CD4-positive, CD25-positive, alpha-beta regulatory T cell (primary cell): ENCODE measurements around the gene RBBP6. TPM values are rescaled to one million over a fixed set of nuclear protein-coding genes. Genes with fewer than 3 reads are reported as not detected.
"Not testable (repeated sequence)": the region's sequence is repeated elsewhere in the genome, so short reads cannot be mapped to it uniquely, and the experiment has no call there.

Source experiments
- ATAC-seq, 2 donors: fragments of 150-1000 bp; cut with Tn5 transposase; one replicate each; pipeline ENCODE4 v1.10.0; 2021; ENCODE audit warnings: low read depth in 2 of 2, moderate number of reproducible peaks in 2 of 2, moderate library complexity in 1 of 2
- DNase-seq, 3 donors: peaks; one replicate each; pipeline versions ENCODE4 v3.0.0 to v3.0.0-alpha.2; 2012 to 2022; ENCODE audit warnings: mixed read lengths in 1 of 3
- H3K27ac ChIP-seq: one replicate; pipeline ENCODE4 v1.7.0; 2013; ENCODE audit warnings: mild to moderate bottlenecking, low read length; ENCODE audit not compliant: insufficient read depth, poor library complexity, severe bottlenecking
- H3K27me3 ChIP-seq: one replicate; pipeline ENCODE4 v1.7.0; 2013; ENCODE audit warnings: low read length; ENCODE audit not compliant: control insufficient read depth, insufficient read depth
- H3K36me3 ChIP-seq: one replicate; pipeline ENCODE4 v1.7.0; 2013; ENCODE audit warnings: mild to moderate bottlenecking, low read length, moderate library complexity; ENCODE audit not compliant: control insufficient read depth, insufficient read depth
- H3K4me1 ChIP-seq: 2 replicates; pipeline ENCODE4 v1.7.0; 2013; ENCODE audit warnings: mild to moderate bottlenecking, low read length; ENCODE audit not compliant: insufficient read depth, control insufficient read depth, poor library complexity, severe bottlenecking
- H3K4me3 ChIP-seq: one replicate; pipeline ENCODE4 v1.7.0; 2013; ENCODE audit warnings: low read depth, mild to moderate bottlenecking, low read length, moderate library complexity
- H3K9me3 ChIP-seq, 2 experiments: 1 replicate in 1 of 2; 2 replicates in 1 of 2; pipeline ENCODE4 v1.7.0; 2013; ENCODE audit warnings: low read length in 2 of 2, mild to moderate bottlenecking in 1 of 2, moderate library complexity in 1 of 2; ENCODE audit not compliant: control insufficient read depth in 2 of 2
- H3K27ac Mint-ChIP-seq, 3 donors: one replicate each; pipeline ENCODE4 v1.8.0; 2020 to 2022; ENCODE audit warnings: mild to moderate bottlenecking in 3 of 3, mixed read lengths in 3 of 3, moderate library complexity in 2 of 3
- H3K27me3 Mint-ChIP-seq: one replicate; pipeline ENCODE4 v1.8.0; 2022; ENCODE audit warnings: mild to moderate bottlenecking, mixed read lengths
- H3K36me3 Mint-ChIP-seq: one replicate; pipeline ENCODE4 v1.8.0; 2020; ENCODE audit warnings: mixed read lengths
- H3K4me1 Mint-ChIP-seq, 4 donors: one replicate each; pipeline ENCODE4 v1.8.0; 2020 to 2022; ENCODE audit warnings: mixed read lengths in 4 of 4, mild to moderate bottlenecking in 1 of 4
- H3K4me3 Mint-ChIP-seq, 4 donors: one replicate each; pipeline ENCODE4 v1.8.0; 2020 to 2022; ENCODE audit warnings: mild to moderate bottlenecking in 4 of 4, mixed read lengths in 4 of 4, moderate library complexity in 3 of 4
- H3K9me3 Mint-ChIP-seq, 7 donors: one replicate each; pipeline ENCODE4 v1.8.0; 2020 to 2022; ENCODE audit warnings: mixed read lengths in 7 of 7, mild to moderate bottlenecking in 3 of 7, moderate library complexity in 2 of 7
- polyA plus RNA-seq, 4 donors: library from polyadenylated mRNA; unstranded; fragments of 300-500 nt; fragmentation: Illumina TruSeq; gene quantifications; one replicate each; pipeline ENCODE4 v1.2.3, GENCODE V29; 2021
- total RNA-seq: library from RNA; stranded (reverse); gene quantifications from one replicate; pipeline ENCODE4 v1.2.3, GENCODE V29; 2022

RBBP6 gene, protein sequence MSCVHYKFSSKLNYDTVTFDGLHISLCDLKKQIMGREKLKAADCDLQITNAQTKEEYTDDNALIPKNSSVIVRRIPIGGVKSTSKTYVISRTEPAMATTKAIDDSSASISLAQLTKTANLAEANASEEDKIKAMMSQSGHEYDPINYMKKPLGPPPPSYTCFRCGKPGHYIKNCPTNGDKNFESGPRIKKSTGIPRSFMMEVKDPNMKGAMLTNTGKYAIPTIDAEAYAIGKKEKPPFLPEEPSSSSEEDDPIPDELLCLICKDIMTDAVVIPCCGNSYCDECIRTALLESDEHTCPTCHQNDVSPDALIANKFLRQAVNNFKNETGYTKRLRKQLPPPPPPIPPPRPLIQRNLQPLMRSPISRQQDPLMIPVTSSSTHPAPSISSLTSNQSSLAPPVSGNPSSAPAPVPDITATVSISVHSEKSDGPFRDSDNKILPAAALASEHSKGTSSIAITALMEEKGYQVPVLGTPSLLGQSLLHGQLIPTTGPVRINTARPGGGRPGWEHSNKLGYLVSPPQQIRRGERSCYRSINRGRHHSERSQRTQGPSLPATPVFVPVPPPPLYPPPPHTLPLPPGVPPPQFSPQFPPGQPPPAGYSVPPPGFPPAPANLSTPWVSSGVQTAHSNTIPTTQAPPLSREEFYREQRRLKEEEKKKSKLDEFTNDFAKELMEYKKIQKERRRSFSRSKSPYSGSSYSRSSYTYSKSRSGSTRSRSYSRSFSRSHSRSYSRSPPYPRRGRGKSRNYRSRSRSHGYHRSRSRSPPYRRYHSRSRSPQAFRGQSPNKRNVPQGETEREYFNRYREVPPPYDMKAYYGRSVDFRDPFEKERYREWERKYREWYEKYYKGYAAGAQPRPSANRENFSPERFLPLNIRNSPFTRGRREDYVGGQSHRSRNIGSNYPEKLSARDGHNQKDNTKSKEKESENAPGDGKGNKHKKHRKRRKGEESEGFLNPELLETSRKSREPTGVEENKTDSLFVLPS (N-terminal part only)
- total RNA-seq (158 TPM), polyA plus RNA-seq (10 to 100 TPM; 16.6 to 23.3 (median 19.2) TPM)

DNA sequence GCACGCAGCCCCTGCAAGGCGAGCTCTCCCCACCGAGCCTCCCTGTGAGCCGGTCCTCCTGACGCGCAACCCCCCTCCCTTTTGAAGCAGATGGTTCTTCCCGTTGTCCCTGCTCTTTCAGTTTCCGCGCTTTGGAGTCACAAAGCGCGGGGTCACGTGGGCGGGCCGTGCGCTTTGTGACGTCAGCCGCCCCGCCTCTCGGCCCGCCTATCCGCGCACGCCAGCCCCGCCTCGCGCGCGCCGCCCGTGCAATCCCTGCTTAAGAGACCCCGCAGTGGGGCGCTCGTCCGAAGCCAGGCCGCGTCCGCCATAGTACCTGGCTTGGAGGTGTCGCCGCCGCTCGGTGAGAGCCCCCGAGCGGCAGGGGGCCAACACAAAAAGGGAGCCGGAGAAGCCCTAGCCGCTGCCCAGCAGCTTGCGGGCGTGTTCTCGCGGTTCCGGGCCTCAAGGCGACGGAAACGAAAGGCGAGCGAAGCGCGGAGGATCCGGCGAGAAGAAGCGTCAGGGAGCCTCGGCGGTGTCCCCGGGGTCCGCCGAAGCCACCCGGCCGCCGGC lies at the start of gene RBBP6:
TSS of gene RBBP6 (plus strand) at position 272 of the 555 bp plus-strand sequence. CDS start 1,061 bp downstream, outside the sequence.
- H3K27ac ChIP-seq = peak within 1 kb of the TSS; percentile 98
- H3K4me3 Mint-ChIP-seq = peak within 1 kb of the TSS; percentile 96 to 100 (median 99)
- H3K27me3 Mint-ChIP-seq = peaks cover 11% of the 10 kb centered on the region
- no peaks in the 10 kb centered on the region for H3K36me3 ChIP-seq
- H3K9me3 ChIP-seq = no peaks in the 10 kb centered on the region
- peaks cover 19 to 43% (median 31%) of the 10 kb centered on the region in 4 donors for H3K4me1 Mint-ChIP-seq
- peak; percentile 90 to 97 (median 95) for DNase-seq
- peak within 1 kb of the TSS; percentile 98 to 100 (median 100) for H3K27ac Mint-ChIP-seq
- peak within 1 kb of the TSS; percentile 99 for H3K4me3 ChIP-seq
- peaks cover 0 to 2% (median 0%) of the 10 kb centered on the region in 7 donors for H3K9me3 Mint-ChIP-seq
- H3K27me3 ChIP-seq = no peaks in the 10 kb centered on the region
- peaks cover 33% of the 10 kb centered on the region for H3K4me1 ChIP-seq
- H3K36me3 Mint-ChIP-seq = peaks cover 11% of the 10 kb centered on the region
- peak; percentile 91 to 93 for ATAC-seq

DNA sequence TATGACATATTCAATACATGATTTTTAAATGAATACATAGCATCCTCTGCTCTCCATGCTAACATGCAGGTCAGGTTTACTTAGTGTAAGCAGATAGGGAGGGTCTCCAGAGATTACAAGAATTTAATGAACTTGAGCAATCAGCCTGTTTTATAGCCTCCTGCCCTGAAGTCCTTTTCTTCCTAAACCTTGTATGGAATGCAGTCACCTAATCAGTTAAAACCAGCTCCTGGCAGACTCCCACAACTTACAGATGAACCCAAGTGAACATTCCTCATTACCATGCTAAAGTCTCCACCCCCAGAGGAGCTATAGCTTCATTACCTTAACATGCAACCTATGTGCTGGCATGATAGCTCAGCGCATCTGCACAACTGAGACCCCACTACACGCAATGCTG lies 48.5 kb upstream of the RBBP6 start:
- Mint-ChIP-seq H3K27ac (no peak overlapping the region), H3K4me3 (no peak overlapping the region), H3K9me3 (peaks cover 0 to 8% (median 2%) of the 10 kb centered on the region in 7 donors), H3K4me1 (no peaks in the 10 kb centered on the region), H3K27me3 (peaks cover 52% of the 10 kb centered on the region), H3K36me3 (peaks cover 5% of the 10 kb centered on the region)
- Histone ChIP-seq H3K4me1 (no peaks in the 10 kb centered on the region), H3K27ac (no peak overlapping the region), H3K4me3 (no peak overlapping the region), H3K36me3 (no peaks in the 10 kb centered on the region), H3K27me3 (peaks cover 2% of the 10 kb centered on the region), H3K9me3 (peaks cover 0 to 7% of the 10 kb centered on the region in 2 experiments)
- no peak for DNase-seq
- no peak for ATAC-seq

DNA sequence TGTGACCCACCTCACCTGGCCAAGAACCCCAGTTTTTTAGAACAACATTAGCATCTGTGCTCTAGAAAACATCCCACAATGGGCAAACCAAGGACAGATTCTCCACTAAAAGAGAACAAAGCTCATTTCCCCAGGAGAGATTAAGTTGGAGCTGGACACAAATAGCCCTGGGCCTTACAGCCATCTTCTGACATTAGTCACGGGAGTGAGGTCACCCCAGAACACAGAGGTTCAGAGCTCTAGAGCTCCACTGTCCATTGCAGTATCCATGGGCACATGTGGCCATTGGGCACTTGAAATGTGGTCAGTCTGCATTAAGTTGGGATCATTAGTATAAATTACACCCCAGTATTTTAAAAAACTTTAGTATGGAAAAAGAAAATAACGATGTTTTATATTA lies 47.6 kb upstream of the RBBP6 start:
- H3K4me3 ChIP-seq = no peak overlapping the region
- no peak for DNase-seq
- no peaks in the 10 kb centered on the region for H3K4me1 ChIP-seq
- peaks cover 0 to 8% (median 2%) of the 10 kb centered on the region in 7 donors for H3K9me3 Mint-ChIP-seq
- H3K9me3 ChIP-seq = peaks cover 0 to 7% of the 10 kb centered on the region in 2 experiments
- no peak overlapping the region for H3K4me3 Mint-ChIP-seq
- H3K27me3 ChIP-seq = peaks cover 2% of the 10 kb centered on the region
- no peaks in the 10 kb centered on the region for H3K36me3 ChIP-seq
- H3K27ac Mint-ChIP-seq = no peak overlapping the region
- ATAC-seq = no peak
- peaks cover 5% of the 10 kb centered on the region for H3K36me3 Mint-ChIP-seq
- H3K27me3 Mint-ChIP-seq = peaks cover 49% of the 10 kb centered on the region
- H3K4me1 Mint-ChIP-seq = no peaks in the 10 kb centered on the region
- H3K27ac ChIP-seq = no peak overlapping the region

DNA sequence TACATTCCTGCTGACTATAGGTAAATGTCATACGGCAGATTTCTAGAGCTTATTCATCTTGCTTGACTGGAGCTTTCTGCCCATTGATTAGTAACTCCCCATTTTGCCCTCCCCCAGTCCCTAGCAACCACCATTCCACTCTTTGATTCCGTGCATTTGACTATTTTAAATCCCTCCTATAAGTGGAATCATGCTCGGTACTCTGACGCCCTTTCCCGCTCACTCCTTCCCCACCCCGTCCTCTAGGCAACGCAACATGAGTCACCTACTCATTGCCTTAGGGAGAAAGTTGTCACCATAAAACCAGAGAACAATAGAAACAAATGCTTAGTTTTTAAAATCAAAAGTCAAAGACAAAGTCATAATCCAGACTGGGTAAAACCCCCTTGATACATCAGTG lies 45.5 kb upstream of the RBBP6 start:
- Mint-ChIP-seq H3K27ac (no peak overlapping the region), H3K9me3 (peaks cover 0 to 8% (median 0%) of the 10 kb centered on the region in 7 donors), H3K4me1 (no peaks in the 10 kb centered on the region), H3K27me3 (peaks cover 34% of the 10 kb centered on the region), H3K4me3 (no peak overlapping the region), H3K36me3 (no peaks in the 10 kb centered on the region)
- H3K9me3 ChIP-seq = no peaks in the 10 kb centered on the region
- no peaks in the 10 kb centered on the region for H3K36me3 ChIP-seq
- peaks cover 2% of the 10 kb centered on the region for H3K27me3 ChIP-seq
- H3K4me1 ChIP-seq = no peaks in the 10 kb centered on the region
- H3K27ac ChIP-seq = no peak overlapping the region
- no peak for ATAC-seq
- DNase-seq = no peak
- H3K4me3 ChIP-seq = no peak overlapping the region

DNA sequence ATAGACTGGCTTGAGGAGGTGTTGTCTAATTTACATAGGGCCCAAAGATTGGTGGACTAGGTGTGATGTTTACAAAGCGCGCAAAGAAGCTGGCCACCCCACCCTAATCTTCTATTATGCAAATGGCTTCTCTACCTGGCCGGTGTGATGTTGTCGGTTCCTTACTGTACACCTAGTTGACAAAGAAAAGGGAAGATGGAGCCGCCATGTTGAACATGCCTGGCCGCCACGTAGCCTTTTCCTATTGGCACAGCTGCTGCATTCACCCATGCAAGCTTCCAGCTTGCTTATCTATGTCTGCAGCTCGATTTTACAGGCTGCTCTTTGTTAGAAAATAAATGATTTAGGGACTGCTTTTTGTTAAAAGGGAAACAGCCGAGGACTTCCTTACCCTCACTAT lies 44.2 kb upstream of the RBBP6 start:
- not testable (repeated sequence) for H3K4me3 ChIP-seq, ATAC-seq, H3K36me3 ChIP-seq, H3K4me3 Mint-ChIP-seq, H3K4me1 Mint-ChIP-seq, H3K36me3 Mint-ChIP-seq, H3K4me1 ChIP-seq, H3K9me3 ChIP-seq, DNase-seq, H3K27ac ChIP-seq, H3K9me3 Mint-ChIP-seq, H3K27me3 ChIP-seq, H3K27ac Mint-ChIP-seq
- peaks cover 34% of the 10 kb centered on the region for H3K27me3 Mint-ChIP-seq

DNA sequence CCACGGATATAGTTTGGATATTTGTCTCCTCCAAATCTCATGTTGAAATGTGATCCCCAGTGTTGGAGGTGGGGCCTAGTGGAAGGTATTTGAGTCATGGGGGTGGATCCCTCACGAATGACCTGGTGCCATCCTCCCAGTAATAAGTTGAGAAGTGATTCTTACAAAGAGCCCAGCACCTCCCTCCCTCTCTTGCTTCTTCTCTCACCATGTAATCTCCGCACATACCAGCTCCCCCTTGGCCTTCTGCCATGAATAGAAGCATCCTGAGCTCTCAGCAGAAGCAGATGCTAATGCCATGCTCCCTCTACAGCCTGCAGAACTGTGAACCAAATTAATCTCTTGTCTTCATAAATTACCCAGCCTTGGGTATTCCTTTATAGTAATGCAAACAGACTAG lies 41.9 kb upstream of the RBBP6 start:
- DNase-seq (no peak), ATAC-seq (no peak)
- no peak overlapping the region for H3K27ac Mint-ChIP-seq
- H3K27me3 ChIP-seq = no peaks in the 10 kb centered on the region
- peaks cover 21% of the 10 kb centered on the region for H3K27me3 Mint-ChIP-seq
- no peaks in the 10 kb centered on the region for H3K9me3 ChIP-seq
- H3K36me3 Mint-ChIP-seq = no peaks in the 10 kb centered on the region
- no peaks in the 10 kb centered on the region for H3K36me3 ChIP-seq
- H3K4me3 Mint-ChIP-seq = no peak overlapping the region
- peaks cover 0 to 3% (median 0%) of the 10 kb centered on the region in 7 donors for H3K9me3 Mint-ChIP-seq
- H3K4me1 ChIP-seq = no peaks in the 10 kb centered on the region
- H3K27ac ChIP-seq = no peak overlapping the region
- H3K4me3 ChIP-seq = no peak overlapping the region
- H3K4me1 Mint-ChIP-seq = no peaks in the 10 kb centered on the region

DNA sequence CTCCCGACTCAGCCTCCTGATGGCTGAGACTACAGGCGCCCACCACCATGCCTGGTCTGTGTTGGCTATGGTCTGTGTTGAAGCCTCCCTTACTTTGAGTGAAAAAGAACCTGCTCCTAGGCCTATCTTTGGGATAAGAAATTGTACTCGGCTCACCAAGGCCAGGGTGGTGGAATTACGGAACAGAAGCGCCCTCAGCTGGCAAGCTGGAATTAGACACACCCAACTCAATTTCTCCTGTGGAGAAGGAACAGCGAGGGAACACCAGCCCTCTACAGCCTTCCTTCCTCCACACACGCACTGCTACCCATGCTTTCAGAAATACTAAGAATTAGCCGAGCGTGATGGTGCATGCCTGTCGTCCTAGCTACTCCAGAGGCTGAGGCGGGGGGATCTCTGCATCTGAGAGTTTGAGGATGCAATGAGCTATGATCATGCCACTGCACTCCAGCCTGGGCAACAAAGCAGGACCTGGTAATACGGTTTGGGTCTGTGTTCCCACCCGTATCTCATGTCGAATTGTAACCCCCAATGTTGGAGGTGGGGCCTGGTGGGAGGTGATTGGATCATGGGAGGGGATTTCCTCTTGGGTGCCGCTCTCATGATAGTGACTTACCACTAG lies 40.1 kb upstream of the RBBP6 start:
- no peak overlapping the region for H3K4me3 Mint-ChIP-seq
- no peaks in the 10 kb centered on the region for H3K27me3 ChIP-seq
- no peak for DNase-seq

More for the DNA sequence above, 40.1 kb upstream of the RBBP6 start:
- no peaks in the 10 kb centered on the region for H3K4me1 Mint-ChIP-seq
- peaks cover 17% of the 10 kb centered on the region for H3K27me3 Mint-ChIP-seq
- no peak for ATAC-seq
- Histone ChIP-seq H3K4me3 (no peak overlapping the region), H3K36me3 (no peaks in the 10 kb centered on the region), H3K4me1 (no peaks in the 10 kb centered on the region), H3K9me3 (no peaks in the 10 kb centered on the region), H3K27ac (no peak overlapping the region)
- H3K9me3 Mint-ChIP-seq = no peaks in the 10 kb centered on the region
- no peaks in the 10 kb centered on the region for H3K36me3 Mint-ChIP-seq
- no peak overlapping the region for H3K27ac Mint-ChIP-seq
